ENCODE measurements around the gene RAB21. TPM values are rescaled to one million over a fixed set of nuclear protein-coding genes. Genes with fewer than 3 reads are reported as not detected.
"Not testable (repeated sequence)": the region's sequence is repeated elsewhere in the genome, so short reads cannot be mapped to it uniquely, and the experiment has no call there.

RAB21 gene
- total and polyA plus RNA-seq, 4 donors = 28.0 to 113 (median 64.4) TPM

DNA sequence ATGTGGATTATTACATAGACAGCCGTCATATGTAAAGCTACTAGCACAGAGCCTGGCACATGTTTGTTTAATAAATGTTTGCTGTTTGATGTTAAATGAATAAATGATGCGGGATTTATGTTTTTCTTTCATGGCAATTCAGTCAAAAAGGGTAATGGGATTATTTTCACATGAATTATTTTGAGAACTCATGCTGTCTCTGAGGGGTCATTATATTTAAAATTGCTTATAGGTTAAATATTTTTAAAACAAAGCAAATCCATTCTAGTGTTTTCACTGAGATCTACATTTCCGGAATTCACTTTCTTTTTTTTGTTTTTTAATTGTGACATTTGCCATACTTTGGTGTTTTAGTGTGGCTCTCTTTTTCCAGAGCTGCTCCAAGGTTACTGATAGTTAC lies 5.3 kb downstream of the RAB21 start:
- DNase-seq = no peak
- Histone ChIP-seq H3K27ac (ENCODE audit: low read depth in 1 of 2, low read length in 2 of 2) (no peak overlapping the region), H3K9me3 (ENCODE audit: control insufficient read depth, low read length) (no peaks in the 10 kb centered on the region), H3K4me3 (ENCODE audit: low read length in 2 of 2) (no peak overlapping the region), H3K36me3 (ENCODE audit: control insufficient read depth in 1 of 2, insufficient read depth in 2 of 2, low read length in 1 of 2) (no peaks in the 10 kb centered on the region), H3K4me1 (ENCODE audit: control insufficient read depth in 1 of 2, insufficient read depth in 2 of 2, low read length in 2 of 2) (peaks cover 3 to 5% of the 10 kb centered on the region in 2 donors), H3K27me3 (ENCODE audit: control insufficient read depth in 1 of 2, insufficient read depth in 2 of 2, low read length in 1 of 2) (no peaks in the 10 kb centered on the region)
- WGBS, 2 donors = 93% methylated on average over 3 of the region's 3 CpGs
- ATAC-seq (ENCODE audit: low FRiP score) = no peak
- intact Hi-C loops (cut with DNase I) = loop anchor here (10.0 kb wide), 3 partner anchors 75 to 345 kb away; partner anchors contain the start of genes TBC1D15 (in 2 of the 2), THAP2 (in 1 of the 2) and ZFC3H1 (in 1 of the 2)

DNA sequence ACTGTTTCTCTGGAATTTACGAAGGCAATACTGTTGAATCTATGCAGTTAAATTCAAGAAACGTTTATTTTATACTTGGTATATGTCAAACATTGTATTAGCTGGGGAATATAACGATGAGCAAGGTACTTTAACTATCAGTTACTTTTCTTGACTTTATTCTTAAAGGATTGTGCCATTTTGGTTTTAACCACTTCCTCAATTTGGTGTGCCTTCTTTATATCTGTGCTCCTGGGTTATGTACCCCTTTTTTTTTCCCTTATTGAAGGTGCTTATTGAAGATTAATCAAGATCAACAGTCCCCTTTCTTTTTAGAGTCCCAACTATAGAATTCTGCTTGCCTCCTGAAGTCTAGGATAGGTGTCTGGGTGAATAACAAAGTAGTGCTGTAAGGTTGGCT lies 5.8 kb downstream of the RAB21 start:
- intact Hi-C loops (cut with DNase I) = no loop called here

DNA sequence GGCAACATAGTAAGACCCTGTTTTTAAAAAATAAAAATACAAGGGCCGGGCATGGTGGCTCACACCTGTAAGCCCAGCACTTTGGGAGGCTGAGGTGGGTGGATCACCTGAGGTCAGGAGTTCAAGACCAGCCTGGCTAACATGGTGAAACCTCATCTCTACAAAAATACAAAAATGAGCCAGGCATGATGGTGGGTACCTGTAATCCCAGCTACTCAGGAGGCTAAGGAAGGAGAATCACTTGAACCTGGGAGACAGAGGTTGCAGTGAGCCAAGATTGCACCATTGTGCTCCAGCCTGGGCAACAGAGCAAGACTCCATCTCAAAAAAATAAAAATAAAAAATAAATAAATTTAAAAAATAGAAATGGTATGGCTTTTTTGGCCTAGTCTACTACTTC lies 6.7 kb downstream of the RAB21 start:
- intact Hi-C loops (cut with DNase I); H3K4me1 ChIP-seq (ENCODE audit: control insufficient read depth in 1 of 2, insufficient read depth in 2 of 2, low read length in 2 of 2); H3K9me3 ChIP-seq (ENCODE audit: control insufficient read depth, low read length); H3K27me3 ChIP-seq (ENCODE audit: control insufficient read depth in 1 of 2, insufficient read depth in 2 of 2, low read length in 1 of 2); ATAC-seq (ENCODE audit: low FRiP score); H3K27ac ChIP-seq (ENCODE audit: low read depth in 1 of 2, low read length in 2 of 2); H3K36me3 ChIP-seq (ENCODE audit: control insufficient read depth in 1 of 2, insufficient read depth in 2 of 2, low read length in 1 of 2); DNase-seq; H3K4me3 ChIP-seq (ENCODE audit: low read length in 2 of 2): not testable (repeated sequence)
- 91 to 100% methylated on average over 1 of the region's 1 CpG for WGBS, 2 donors

More for the DNA sequence above, 5.8 kb downstream of the RAB21 start:
- H3K4me3 ChIP-seq (ENCODE audit: low read length in 2 of 2) = no peak overlapping the region
- peaks cover 3 to 5% of the 10 kb centered on the region in 2 donors for H3K4me1 ChIP-seq (ENCODE audit: control insufficient read depth in 1 of 2, insufficient read depth in 2 of 2, low read length in 2 of 2)
- no peaks in the 10 kb centered on the region for H3K9me3 ChIP-seq (ENCODE audit: control insufficient read depth, low read length)
- DNase-seq (no peak), ATAC-seq (ENCODE audit: low FRiP score) (no peak)
- H3K36me3 ChIP-seq (ENCODE audit: control insufficient read depth in 1 of 2, insufficient read depth in 2 of 2, low read length in 1 of 2) = no peaks in the 10 kb centered on the region
- 90 to 92% methylated on average over 3 of the region's 3 CpGs for WGBS, 2 donors
- H3K27ac ChIP-seq (ENCODE audit: low read depth in 1 of 2, low read length in 2 of 2) = no peak overlapping the region
- H3K27me3 ChIP-seq (ENCODE audit: control insufficient read depth in 1 of 2, insufficient read depth in 2 of 2, low read length in 1 of 2) = no peaks in the 10 kb centered on the region

DNA sequence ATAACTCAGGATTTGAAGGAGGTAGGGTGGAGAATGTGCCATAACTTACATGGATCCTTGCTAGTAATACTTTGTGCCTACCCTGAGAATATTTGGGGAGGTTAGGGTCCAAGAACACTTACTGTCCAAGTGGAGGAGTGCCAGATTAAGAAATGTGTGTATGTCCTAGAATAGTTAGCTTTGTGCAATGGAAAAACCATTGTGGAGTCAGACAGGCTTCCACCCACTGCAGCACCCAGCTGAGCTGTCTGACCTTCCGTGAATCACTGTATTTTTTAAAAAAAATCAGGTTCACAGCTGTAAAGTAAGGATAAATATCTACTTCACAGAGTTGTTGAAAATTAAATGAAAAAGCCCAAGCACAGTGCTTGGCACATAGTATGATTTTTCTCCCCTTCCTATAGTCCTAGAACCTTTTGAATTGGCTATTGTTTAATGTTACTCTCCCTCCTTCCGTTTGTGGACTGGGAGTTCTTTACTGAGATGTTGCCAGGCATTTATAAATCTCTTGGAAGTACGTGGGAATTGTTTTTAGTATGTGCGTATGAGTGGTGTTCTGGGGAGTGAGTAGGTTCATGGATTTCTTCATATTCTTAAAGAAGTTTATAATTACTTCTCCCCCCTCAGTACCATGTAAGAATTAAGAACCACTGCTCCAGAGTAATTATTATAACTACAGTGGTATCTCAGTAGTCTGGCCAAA lies 9.2 kb downstream of the RAB21 start:
- DNase-seq (no peak), ATAC-seq (ENCODE audit: low FRiP score) (no peak)
- H3K36me3 ChIP-seq (ENCODE audit: control insufficient read depth in 1 of 2, insufficient read depth in 2 of 2, low read length in 1 of 2) = no peaks in the 10 kb centered on the region
- intact Hi-C loops (cut with DNase I) = no loop called here
- H3K4me3 ChIP-seq (ENCODE audit: low read length in 2 of 2) = no peak overlapping the region
- no peaks in the 10 kb centered on the region for H3K27me3 ChIP-seq (ENCODE audit: control insufficient read depth in 1 of 2, insufficient read depth in 2 of 2, low read length in 1 of 2)
- no peak overlapping the region for H3K27ac ChIP-seq (ENCODE audit: low read depth in 1 of 2, low read length in 2 of 2)
- no peaks in the 10 kb centered on the region for H3K9me3 ChIP-seq (ENCODE audit: control insufficient read depth, low read length)
- peaks cover 0 to 6% of the 10 kb centered on the region in 2 donors for H3K4me1 ChIP-seq (ENCODE audit: control insufficient read depth in 1 of 2, insufficient read depth in 2 of 2, low read length in 2 of 2)
- WGBS, 2 donors = 21 to 29% methylated on average over 4 of the region's 4 CpGs

GRCh38 chr12:71764587-71765321 lies 10.1 kb downstream of the RAB21 start:
- ATAC-seq (ENCODE audit: low FRiP score) (no peak), DNase-seq (no peak)
- intact Hi-C loops (cut with DNase I) = no loop called here
- H3K27ac ChIP-seq (ENCODE audit: low read depth in 1 of 2, low read length in 2 of 2) = no peak overlapping the region
- 95% methylated on average over 6 of the region's 6 CpGs for WGBS, 2 donors
- H3K9me3 ChIP-seq (ENCODE audit: control insufficient read depth, low read length) = no peaks in the 10 kb centered on the region
- no peaks in the 10 kb centered on the region for H3K36me3 ChIP-seq (ENCODE audit: control insufficient read depth in 1 of 2, insufficient read depth in 2 of 2, low read length in 1 of 2)
- peaks cover 0 to 8% of the 10 kb centered on the region in 2 donors for H3K4me1 ChIP-seq (ENCODE audit: control insufficient read depth in 1 of 2, insufficient read depth in 2 of 2, low read length in 2 of 2)
- no peak overlapping the region for H3K4me3 ChIP-seq (ENCODE audit: low read length in 2 of 2)
- H3K27me3 ChIP-seq (ENCODE audit: control insufficient read depth in 1 of 2, insufficient read depth in 2 of 2, low read length in 1 of 2) = no peaks in the 10 kb centered on the region

DNA sequence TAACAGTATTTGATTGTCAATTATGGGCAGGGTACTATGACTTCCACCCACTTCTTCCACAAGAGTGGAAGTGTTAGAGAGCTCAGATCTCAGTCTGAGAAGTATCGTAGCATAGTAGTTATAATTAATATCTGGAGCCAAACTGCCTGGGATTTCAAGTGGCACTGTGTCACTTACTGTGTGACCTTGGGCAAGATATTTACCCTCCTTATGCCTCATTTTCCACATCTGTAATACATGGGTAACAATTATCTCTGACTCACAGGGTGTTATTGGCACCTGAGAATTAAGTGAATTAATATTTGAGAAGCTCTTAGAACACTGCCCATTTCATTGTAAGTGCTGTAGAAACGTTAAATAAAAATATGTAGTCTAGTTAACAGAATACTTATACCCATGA lies 11.5 kb downstream of the RAB21 start:
- Histone ChIP-seq H3K27ac (ENCODE audit: low read depth in 1 of 2, low read length in 2 of 2) (no peak overlapping the region), H3K36me3 (ENCODE audit: control insufficient read depth in 1 of 2, insufficient read depth in 2 of 2, low read length in 1 of 2) (peaks cover 0 to 3% of the 10 kb centered on the region in 2 donors), H3K27me3 (ENCODE audit: control insufficient read depth in 1 of 2, insufficient read depth in 2 of 2, low read length in 1 of 2) (no peaks in the 10 kb centered on the region), H3K4me1 (ENCODE audit: control insufficient read depth in 1 of 2, insufficient read depth in 2 of 2, low read length in 2 of 2) (peaks cover 3 to 8% of the 10 kb centered on the region in 2 donors), H3K9me3 (ENCODE audit: control insufficient read depth, low read length) (no peaks in the 10 kb centered on the region), H3K4me3 (ENCODE audit: low read length in 2 of 2) (no peak overlapping the region)
- intact Hi-C loops (cut with DNase I) = no loop called here
- DNase-seq = no peak
- no peak for ATAC-seq (ENCODE audit: low FRiP score)
- WGBS, 2 donors = 68 to 71% methylated on average over 2 of the region's 2 CpGs

GRCh38 chr12:71767183-71767582 lies 12.5 kb downstream of the RAB21 start:
- no peaks in the 10 kb centered on the region for H3K27me3 ChIP-seq (ENCODE audit: control insufficient read depth in 1 of 2, insufficient read depth in 2 of 2, low read length in 1 of 2)
- no peak for DNase-seq
- H3K4me3 ChIP-seq (ENCODE audit: low read length in 2 of 2) = no peak overlapping the region
- no peak for ATAC-seq (ENCODE audit: low FRiP score)
- H3K36me3 ChIP-seq (ENCODE audit: control insufficient read depth in 1 of 2, insufficient read depth in 2 of 2, low read length in 1 of 2) = peaks cover 0 to 3% of the 10 kb centered on the region in 2 donors
- H3K9me3 ChIP-seq (ENCODE audit: control insufficient read depth, low read length) = no peaks in the 10 kb centered on the region
- H3K27ac ChIP-seq (ENCODE audit: low read depth in 1 of 2, low read length in 2 of 2) = no peak overlapping the region
- 93% methylated on average over 5 of the region's 5 CpGs for WGBS, 2 donors
- H3K4me1 ChIP-seq (ENCODE audit: control insufficient read depth in 1 of 2, insufficient read depth in 2 of 2, low read length in 2 of 2) = peaks cover 3 to 8% of the 10 kb centered on the region in 2 donors
- intact Hi-C loops (cut with DNase I) = no loop called here

GRCh38 chr12:71768900-71769299 lies 14.2 kb downstream of the RAB21 start:
- H3K27me3 ChIP-seq (ENCODE audit: control insufficient read depth in 1 of 2, insufficient read depth in 2 of 2, low read length in 1 of 2) = no peaks in the 10 kb centered on the region
- no peak for DNase-seq
- H3K27ac ChIP-seq (ENCODE audit: low read depth in 1 of 2, low read length in 2 of 2) = no peak overlapping the region
- no peak for ATAC-seq (ENCODE audit: low FRiP score)
- no peaks in the 10 kb centered on the region for H3K9me3 ChIP-seq (ENCODE audit: control insufficient read depth, low read length)
- intact Hi-C loops (cut with DNase I) = no loop called here
- peaks cover 3 to 8% of the 10 kb centered on the region in 2 donors for H3K4me1 ChIP-seq (ENCODE audit: control insufficient read depth in 1 of 2, insufficient read depth in 2 of 2, low read length in 2 of 2)
- H3K4me3 ChIP-seq (ENCODE audit: low read length in 2 of 2) = no peak overlapping the region
- 67 to 68% methylated on average over 2 of the region's 2 CpGs for WGBS, 2 donors
- H3K36me3 ChIP-seq (ENCODE audit: control insufficient read depth in 1 of 2, insufficient read depth in 2 of 2, low read length in 1 of 2) = peaks cover 0 to 3% of the 10 kb centered on the region in 2 donors

GRCh38 chr12:71771069-71771468 lies 16.4 kb downstream of the RAB21 start:
- H3K4me3 ChIP-seq (ENCODE audit: low read length in 2 of 2) = no peak overlapping the region
- no peak overlapping the region for H3K27ac ChIP-seq (ENCODE audit: low read depth in 1 of 2, low read length in 2 of 2)
- peaks cover 0 to 3% of the 10 kb centered on the region in 2 donors for H3K36me3 ChIP-seq (ENCODE audit: control insufficient read depth in 1 of 2, insufficient read depth in 2 of 2, low read length in 1 of 2)
- no peaks in the 10 kb centered on the region for H3K9me3 ChIP-seq (ENCODE audit: control insufficient read depth, low read length)
- peaks cover 3 to 5% of the 10 kb centered on the region in 2 donors for H3K4me1 ChIP-seq (ENCODE audit: control insufficient read depth in 1 of 2, insufficient read depth in 2 of 2, low read length in 2 of 2)
- intact Hi-C loops (cut with DNase I) = no loop called here
- DNase-seq = no peak
- ATAC-seq (ENCODE audit: low FRiP score) = no peak
- no peaks in the 10 kb centered on the region for H3K27me3 ChIP-seq (ENCODE audit: control insufficient read depth in 1 of 2, insufficient read depth in 2 of 2, low read length in 1 of 2)
- 29 to 35% methylated on average over 2 of the region's 2 CpGs for WGBS, 2 donors

Data from aorta (tissue), 5 donors.